Upper lobe of left lung (tissue), 4 donors: ENCODE results near the gene ARHGAP31.

Experiments
- CTCF ChIP-seq, 6 experiments: fragments of 450-650 bp in 4 of 6; fragments of 200-600 bp in 2 of 6; sonication (generic) in 2 of 6; IDR thresholded peaks; one replicate each; pipeline ENCODE4 v1.5.1; 2016 to 2019; ENCODE audit warnings: antibody characterized with exemption in 6 of 6
- EP300 ChIP-seq, 4 donors: sonication (generic); formaldehyde crosslinking; IDR thresholded peaks; one replicate each; pipeline ENCODE4 v1.5.1; 2017; ENCODE audit warnings: antibody characterized with exemption in 4 of 4, control low read depth in 2 of 4
- POLR2A ChIP-seq, 4 donors: fragments of 450-650 bp; IDR thresholded peaks; one replicate each; pipeline ENCODE4 v1.5.1; 2016 to 2017; ENCODE audit warnings: antibody characterized with exemption in 4 of 4, mild to moderate bottlenecking in 2 of 4

DNA sequence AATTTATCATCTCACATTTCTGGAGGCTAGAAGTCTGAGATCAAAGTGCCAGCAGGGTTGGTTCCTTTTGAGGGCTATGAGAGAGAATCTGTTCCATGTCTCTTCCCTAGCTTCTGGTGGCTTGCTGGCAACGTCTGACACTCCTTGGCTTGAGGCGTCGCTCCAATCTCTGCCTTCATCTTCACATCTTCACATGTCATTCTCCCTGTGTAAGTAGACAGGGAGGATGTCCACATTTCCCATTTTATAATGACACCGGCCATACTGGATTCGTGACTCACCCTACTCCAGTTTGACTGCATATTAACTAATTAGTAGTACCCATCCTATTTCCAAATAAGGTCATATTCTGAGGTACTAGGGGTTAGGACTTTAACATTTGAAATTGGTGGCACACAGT lies 17.5 kb upstream of the ARHGAP31 start:
- TF ChIP-seq CTCF (IDR thresholded peaks at IDR 0.05) (no peak), POLR2A (IDR thresholded peaks at IDR 0.05) (no peak), EP300 (IDR thresholded peaks at IDR 0.05) (no peak)
